ENCODE measurements around the gene TMEM184A.

Gene TMEM184A

DNA sequence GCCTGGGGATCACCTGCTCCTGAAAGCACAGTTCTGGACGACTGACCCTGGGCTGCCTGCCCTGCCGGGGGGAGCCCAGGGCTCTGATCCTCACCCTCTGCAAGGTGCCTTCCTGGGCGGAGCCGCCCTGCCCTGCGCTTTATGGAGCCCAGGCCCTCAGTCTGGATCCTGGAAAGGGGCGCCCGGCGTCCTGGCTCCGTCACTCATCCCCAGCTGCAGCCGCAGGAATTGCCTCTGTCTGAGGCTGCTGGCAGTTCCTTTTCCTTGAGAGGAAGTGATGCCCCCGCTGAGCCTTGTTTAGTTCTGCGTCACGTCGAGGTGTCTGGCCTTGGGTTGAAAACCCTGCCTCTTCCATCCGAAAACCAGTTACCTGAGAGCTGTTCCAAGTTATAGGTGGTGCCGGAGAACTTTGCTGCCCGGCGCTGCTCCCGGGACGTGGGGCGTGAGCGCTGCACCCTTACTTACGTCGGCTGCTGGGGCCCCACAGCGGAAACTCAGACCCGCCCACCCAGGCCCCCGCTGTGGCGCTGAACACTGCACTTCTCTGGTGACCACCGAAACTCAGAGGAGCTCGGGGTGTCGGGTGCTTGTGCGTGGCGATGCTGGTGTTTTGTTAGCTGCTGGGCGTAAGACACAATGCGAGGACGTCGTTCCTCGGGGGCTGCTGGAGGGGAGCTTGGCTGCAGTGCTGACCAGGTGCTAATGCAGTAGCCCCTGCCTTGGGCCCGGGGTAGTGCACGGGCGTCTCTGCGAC is 20.1 kb downstream of the TMEM184A start:
- Histone ChIP-seq H2AK5ac (ENCODE audit: low read length) (peak overlapping the region; percentile 28), H3K14ac (ENCODE audit: low read length) (peak overlapping the region; percentile 25), H2BK120ac (ENCODE audit: insufficient read depth, low read length, poor library complexity) (peak overlapping the region; percentile 73), H3K9me3 (ENCODE audit: insufficient read depth, low read depth, low read length) (no peaks in the 10 kb centered on the region), H3K36me3 (ENCODE audit: control insufficient read depth in 1 of 2, insufficient read depth in 2 of 2, low read length in 2 of 2) (peaks cover 21 to 23% of the 10 kb centered on the region in 2 experiments), H4K12ac (ENCODE audit: low read depth, low read length) (no peak overlapping the region), H2BK12ac (ENCODE audit: low read length) (peak overlapping the region; percentile 48), H3K4me1 (ENCODE audit: control insufficient read depth in 1 of 2, insufficient read depth in 2 of 2, low read length in 2 of 2) (peaks cover 60% of the 10 kb centered on the region in 2 experiments), H3K4ac (ENCODE audit: low read depth, low read length) (peak overlapping the region; percentile 37), H3K79me1 (ENCODE audit: low read length) (peaks cover 44% of the 10 kb centered on the region), H2BK5ac (ENCODE audit: low read depth, low read length, poor library complexity) (no peak overlapping the region), H4K8ac (ENCODE audit: low read depth, low read length) (no peak overlapping the region), H3K9ac (ENCODE audit: low read length) (no peak overlapping the region), H3K27me3 (ENCODE audit: insufficient read depth, low read length) (no peaks in the 10 kb centered on the region), H4K91ac (ENCODE audit: low read depth, low read length) (peak overlapping the region; percentile 69), H3K4me2 (ENCODE audit: low read length) (no peak overlapping the region), H3K23ac (ENCODE audit: low read length) (no peak overlapping the region), H3K18ac (ENCODE audit: low read length) (peak overlapping the region; percentile 48), H3K4me3 (ENCODE audit: low read depth, low read length) (no peak overlapping the region), H2AFZ (ENCODE audit: insufficient read depth, low read length, poor library complexity) (no peak overlapping the region), H3K27ac (ENCODE audit: low read depth, low read length) (peak overlapping the region; percentile 88), H3K79me2 (ENCODE audit: control insufficient read depth, insufficient read depth, low read length, poor library complexity) (peaks cover 30% of the 10 kb centered on the region)
- no CpG with 5 or more reads among the region's 42 CpGs for WGBS (ENCODE audit: extremely low coverage, insufficient coverage, insufficient read length)
- DNase-seq, result peak in 1 of 2 donors; percentile 44

DNA sequence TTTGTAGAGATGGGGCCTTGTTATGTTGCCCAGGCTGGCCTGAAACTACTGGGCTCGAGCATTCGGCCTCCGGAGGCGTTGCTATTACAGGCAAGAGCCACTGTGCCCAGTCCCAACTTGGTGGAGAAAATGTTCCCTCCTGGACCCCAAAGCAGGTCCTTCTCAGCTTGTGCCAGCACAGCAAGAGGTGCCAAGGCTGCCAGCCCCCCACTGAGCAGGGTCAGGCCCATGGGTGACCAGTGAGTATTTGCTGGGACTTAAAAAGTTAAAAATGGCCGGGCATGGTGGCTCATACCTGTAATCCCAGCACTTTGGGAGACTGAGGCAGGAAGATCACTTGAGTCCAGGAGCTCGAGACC is 20.9 kb downstream of the TMEM184A start:
- H2BK120ac ChIP-seq (ENCODE audit: insufficient read depth, low read length, poor library complexity), result peak overlapping the region; percentile 44
- no peaks in the 10 kb centered on the region for H3K27me3 ChIP-seq (ENCODE audit: insufficient read depth, low read length)

DNA sequence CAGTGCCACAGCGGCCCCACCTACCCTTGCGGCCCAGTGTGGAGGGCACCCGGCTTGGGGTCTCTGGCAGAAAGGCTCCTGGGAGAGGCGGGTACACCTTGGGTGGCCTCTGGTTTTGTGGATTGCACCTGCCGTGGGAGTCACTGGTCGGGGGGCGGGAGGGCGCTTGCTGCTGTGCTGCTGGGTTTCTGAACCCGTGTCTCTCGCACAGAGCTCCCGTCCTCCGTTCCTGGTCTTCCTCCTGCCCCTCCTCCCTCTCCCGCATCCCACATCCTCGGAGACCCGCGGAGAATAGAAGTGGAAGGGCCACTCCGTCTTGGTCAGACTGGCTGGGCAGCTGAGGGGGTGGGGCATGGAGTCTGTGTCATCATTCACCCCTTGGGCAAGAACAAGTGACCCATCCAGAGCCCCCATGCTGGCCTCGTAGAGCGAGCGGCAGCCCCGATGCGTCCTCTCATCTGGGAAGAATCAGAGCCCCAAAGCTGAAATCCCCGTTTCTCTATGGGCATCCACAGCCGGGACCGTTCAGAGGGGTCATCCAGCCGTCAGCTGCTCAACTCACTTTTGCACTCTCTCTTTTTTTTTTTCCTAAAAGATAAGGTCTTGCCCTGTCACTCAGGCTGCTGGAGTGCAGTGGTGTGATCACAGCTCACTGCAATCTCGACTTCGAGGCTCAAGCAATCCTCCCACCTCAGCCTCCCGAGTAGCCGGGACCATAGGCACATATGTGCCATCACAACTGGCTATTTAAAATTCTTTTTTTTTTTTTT is 21.5 kb downstream of the TMEM184A start:
- H3K4me1 ChIP-seq (ENCODE audit: control insufficient read depth in 1 of 2, insufficient read depth in 2 of 2, low read length in 2 of 2), result peaks cover 60 to 65% of the 10 kb centered on the region in 2 experiments
- H3K18ac ChIP-seq (ENCODE audit: low read length), result peak overlapping the region; percentile 24
- no peaks in the 10 kb centered on the region for H3K27me3 ChIP-seq (ENCODE audit: insufficient read depth, low read length)
- peak overlapping the region; percentile 25 for H2AK5ac ChIP-seq (ENCODE audit: low read length)
- peaks cover 30% of the 10 kb centered on the region for H3K79me2 ChIP-seq (ENCODE audit: control insufficient read depth, insufficient read depth, low read length, poor library complexity)
- no peak overlapping the region for H3K23ac ChIP-seq (ENCODE audit: low read length)
- peak overlapping the region; percentile 25 for H4K8ac ChIP-seq (ENCODE audit: low read depth, low read length)
- no CpG with 5 or more reads among the region's 30 CpGs for WGBS (ENCODE audit: extremely low coverage, insufficient coverage, insufficient read length)
- no peaks in the 10 kb centered on the region for H3K9me3 ChIP-seq (ENCODE audit: insufficient read depth, low read depth, low read length)
- no peak overlapping the region for H2BK12ac ChIP-seq (ENCODE audit: low read length)
- H2BK120ac ChIP-seq (ENCODE audit: insufficient read depth, low read length, poor library complexity), result no peak overlapping the region
- peak overlapping the region; percentile 9 for H3K4me2 ChIP-seq (ENCODE audit: low read length)
- no peak overlapping the region for H3K4me3 ChIP-seq (ENCODE audit: low read depth, low read length)
- peak; percentile 73 to 85 for DNase-seq
- H4K12ac ChIP-seq (ENCODE audit: low read depth, low read length), result no peak overlapping the region
- peaks cover 8 to 10% of the 10 kb centered on the region in 2 experiments for H3K36me3 ChIP-seq (ENCODE audit: control insufficient read depth in 1 of 2, insufficient read depth in 2 of 2, low read length in 2 of 2)
- peak overlapping the region; percentile 18 for H3K4ac ChIP-seq (ENCODE audit: low read depth, low read length)
- H2AFZ ChIP-seq (ENCODE audit: insufficient read depth, low read length, poor library complexity), result no peak overlapping the region
- H4K91ac ChIP-seq (ENCODE audit: low read depth, low read length), result peak overlapping the region; percentile 47
- H3K79me1 ChIP-seq (ENCODE audit: low read length), result peaks cover 44% of the 10 kb centered on the region
- H3K14ac ChIP-seq (ENCODE audit: low read length), result peak overlapping the region; percentile 5
- peak overlapping the region; percentile 42 for H2BK5ac ChIP-seq (ENCODE audit: low read depth, low read length, poor library complexity)
- H3K27ac ChIP-seq (ENCODE audit: low read depth, low read length), result peak overlapping the region; percentile 40
- H3K9ac ChIP-seq (ENCODE audit: low read length), result no peak overlapping the region

More for the DNA sequence above, 20.9 kb downstream of the TMEM184A start:
- H3K23ac ChIP-seq (ENCODE audit: low read length), result no peak overlapping the region
- H2BK12ac ChIP-seq (ENCODE audit: low read length), result peak overlapping the region; percentile 48
- H2BK5ac ChIP-seq (ENCODE audit: low read depth, low read length, poor library complexity), result no peak overlapping the region
- H3K36me3 ChIP-seq (ENCODE audit: control insufficient read depth in 1 of 2, insufficient read depth in 2 of 2, low read length in 2 of 2), result peaks cover 14 to 16% of the 10 kb centered on the region in 2 experiments
- no peak overlapping the region for H4K8ac ChIP-seq (ENCODE audit: low read depth, low read length)
- no peak overlapping the region for H2AFZ ChIP-seq (ENCODE audit: insufficient read depth, low read length, poor library complexity)
- peak overlapping the region; percentile 56 for H2AK5ac ChIP-seq (ENCODE audit: low read length)
- no peak overlapping the region for H3K18ac ChIP-seq (ENCODE audit: low read length)
- WGBS (ENCODE audit: extremely low coverage, insufficient coverage, insufficient read length), result no CpG with 5 or more reads among the region's 6 CpGs
- H3K27ac ChIP-seq (ENCODE audit: low read depth, low read length), result no peak overlapping the region
- H3K79me2 ChIP-seq (ENCODE audit: control insufficient read depth, insufficient read depth, low read length, poor library complexity), result peaks cover 30% of the 10 kb centered on the region
- H3K4me1 ChIP-seq (ENCODE audit: control insufficient read depth in 1 of 2, insufficient read depth in 2 of 2, low read length in 2 of 2), result peaks cover 60% of the 10 kb centered on the region in 2 experiments
- no peak overlapping the region for H4K12ac ChIP-seq (ENCODE audit: low read depth, low read length)
- no peak for DNase-seq
- peak overlapping the region; percentile 31 for H4K91ac ChIP-seq (ENCODE audit: low read depth, low read length)
- peak overlapping the region; percentile 78 for H3K4ac ChIP-seq (ENCODE audit: low read depth, low read length)
- no peaks in the 10 kb centered on the region for H3K9me3 ChIP-seq (ENCODE audit: insufficient read depth, low read depth, low read length)
- no peak overlapping the region for H3K9ac ChIP-seq (ENCODE audit: low read length)
- H3K79me1 ChIP-seq (ENCODE audit: low read length), result peaks cover 44% of the 10 kb centered on the region
- no peak overlapping the region for H3K4me3 ChIP-seq (ENCODE audit: low read depth, low read length)
- H3K4me2 ChIP-seq (ENCODE audit: low read length), result no peak overlapping the region
- H3K14ac ChIP-seq (ENCODE audit: low read length), result no peak overlapping the region

DNA sequence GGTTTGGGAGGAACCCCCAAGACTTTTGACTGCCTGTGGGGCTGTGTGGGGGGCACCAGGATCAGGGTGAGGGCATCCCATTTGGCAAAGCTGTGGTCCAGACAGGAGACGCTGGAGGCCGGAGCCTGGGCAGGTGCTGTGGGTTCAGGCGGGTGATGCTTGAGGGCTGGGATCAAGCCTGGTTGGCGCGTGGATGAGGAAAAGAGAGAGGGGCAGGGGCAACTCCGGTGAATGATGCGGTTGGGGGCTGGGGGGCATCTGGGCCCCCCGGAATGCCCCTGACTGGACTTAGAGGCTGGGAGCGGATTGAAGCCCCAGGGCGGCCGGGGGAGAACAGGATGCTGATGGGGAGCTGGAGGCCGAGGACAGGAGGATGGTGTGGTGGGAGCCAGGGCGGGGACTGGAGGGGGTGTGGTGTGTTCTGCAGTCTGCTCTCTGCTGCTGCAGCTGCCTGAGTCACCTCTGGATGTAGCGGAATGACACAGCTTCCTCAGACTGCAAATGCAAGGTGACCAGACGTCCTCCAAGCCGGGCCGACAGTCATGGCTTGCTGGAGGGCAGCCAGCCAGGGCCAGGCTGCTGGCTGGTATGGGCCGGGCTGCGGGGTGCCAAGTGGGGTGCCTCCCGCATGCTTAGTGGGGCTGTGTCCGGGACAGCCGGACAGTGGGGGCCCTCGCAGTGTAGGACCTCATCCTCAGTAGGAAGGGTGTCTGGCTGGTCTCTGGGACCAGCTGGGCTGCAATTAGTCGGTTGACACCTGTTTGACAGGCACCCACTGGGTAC is 22.3 kb downstream of the TMEM184A start:
- Histone ChIP-seq H2BK5ac (ENCODE audit: low read depth, low read length, poor library complexity) (peak overlapping the region; percentile 42), H4K12ac (ENCODE audit: low read depth, low read length) (no peak overlapping the region), H3K14ac (ENCODE audit: low read length) (peak overlapping the region; percentile 5), H3K4ac (ENCODE audit: low read depth, low read length) (peak overlapping the region; percentile 35), H3K18ac (ENCODE audit: low read length) (peak overlapping the region; percentile 58), H4K8ac (ENCODE audit: low read depth, low read length) (peak overlapping the region; percentile 40), H2AFZ (ENCODE audit: insufficient read depth, low read length, poor library complexity) (no peak overlapping the region), H3K27ac (ENCODE audit: low read depth, low read length) (peak overlapping the region; percentile 83), H3K4me2 (ENCODE audit: low read length) (peak overlapping the region; percentile 75), H2BK12ac (ENCODE audit: low read length) (no peak overlapping the region), H3K9ac (ENCODE audit: low read length) (no peak overlapping the region), H3K4me1 (ENCODE audit: control insufficient read depth in 1 of 2, insufficient read depth in 2 of 2, low read length in 2 of 2) (peaks cover 58 to 65% of the 10 kb centered on the region in 2 experiments), H3K9me3 (ENCODE audit: insufficient read depth, low read depth, low read length) (no peaks in the 10 kb centered on the region), H2AK5ac (ENCODE audit: low read length) (no peak overlapping the region), H2BK120ac (ENCODE audit: insufficient read depth, low read length, poor library complexity) (peak overlapping the region; percentile 12), H3K36me3 (ENCODE audit: control insufficient read depth in 1 of 2, insufficient read depth in 2 of 2, low read length in 2 of 2) (peaks cover under 1 to 3% of the 10 kb centered on the region in 2 experiments), H3K27me3 (ENCODE audit: insufficient read depth, low read length) (no peaks in the 10 kb centered on the region), H3K79me2 (ENCODE audit: control insufficient read depth, insufficient read depth, low read length, poor library complexity) (peaks cover 30% of the 10 kb centered on the region), H3K4me3 (ENCODE audit: low read depth, low read length) (no peak overlapping the region), H3K79me1 (ENCODE audit: low read length) (peaks cover 44% of the 10 kb centered on the region), H4K91ac (ENCODE audit: low read depth, low read length) (peak overlapping the region; percentile 80), H3K23ac (ENCODE audit: low read length) (no peak overlapping the region)
- WGBS (ENCODE audit: extremely low coverage, insufficient coverage, insufficient read length), result no CpG with 5 or more reads among the region's 24 CpGs
- peak; percentile 85 for DNase-seq
